Measurements from ENCODE around the gene EFNA3.

- TF ChIP-seq, protein P1, sequence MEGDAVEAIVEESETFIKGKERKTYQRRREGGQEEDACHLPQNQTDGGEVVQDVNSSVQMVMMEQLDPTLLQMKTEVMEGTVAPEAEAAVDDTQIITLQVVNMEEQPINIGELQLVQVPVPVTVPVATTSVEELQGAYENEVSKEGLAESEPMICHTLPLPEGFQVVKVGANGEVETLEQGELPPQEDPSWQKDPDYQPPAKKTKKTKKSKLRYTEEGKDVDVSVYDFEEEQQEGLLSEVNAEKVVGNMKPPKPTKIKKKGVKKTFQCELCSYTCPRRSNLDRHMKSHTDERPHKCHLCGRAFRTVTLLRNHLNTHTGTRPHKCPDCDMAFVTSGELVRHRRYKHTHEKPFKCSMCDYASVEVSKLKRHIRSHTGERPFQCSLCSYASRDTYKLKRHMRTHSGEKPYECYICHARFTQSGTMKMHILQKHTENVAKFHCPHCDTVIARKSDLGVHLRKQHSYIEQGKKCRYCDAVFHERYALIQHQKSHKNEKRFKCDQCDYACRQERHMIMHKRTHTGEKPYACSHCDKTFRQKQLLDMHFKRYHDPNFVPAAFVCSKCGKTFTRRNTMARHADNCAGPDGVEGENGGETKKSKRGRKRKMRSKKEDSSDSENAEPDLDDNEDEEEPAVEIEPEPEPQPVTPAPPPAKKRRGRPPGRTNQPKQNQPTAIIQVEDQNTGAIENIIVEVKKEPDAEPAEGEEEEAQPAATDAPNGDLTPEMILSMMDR (IDR thresholded peaks at IDR 0.05; ENCODE audit: poor library complexity) = no peak
- TF ChIP-seq EZH2 (IDR thresholded peaks at IDR 0.05; ENCODE audit: borderline replicate concordance) = no peak
- no peak for TF ChIP-seq EZH2phosphoT487 (IDR thresholded peaks at IDR 0.05; ENCODE audit: low read depth, severe bottlenecking, unreplicated experiment)
These were observed 29.7 kb downstream of the EFNA3 start for GRCh38 chr1:155108296-155108695.
